Gastrocnemius medialis (tissue), 4 donors: ENCODE data around the gene MRPL2. TPM values are rescaled to one million over a fixed set of nuclear protein-coding genes. Genes with fewer than 3 reads are reported as not detected.
"Not testable (repeated sequence)": the region's sequence is repeated elsewhere in the genome, so short reads cannot be mapped to it uniquely, and the experiment has no call there.

Experiments used
- ATAC-seq, 2 donors: fragments of 150-250 bp; one replicate each; pipeline ENCODE4 v1.9.1; 2016
- DNase-seq, 2 donors: peaks; one replicate each; pipeline ENCODE4 v3.0.0-alpha.2; 2019
- H3K27ac ChIP-seq, 4 donors: fragments of 200-600 bp; sonication (generic); 1 replicate in 1 of 4; 2 replicates in 3 of 4; pipeline ENCODE4 v1.5.1; 2016 to 2018; ENCODE audit warnings: mild to moderate bottlenecking in 2 of 4, moderate library complexity in 1 of 4
- H3K27me3 ChIP-seq, 3 donors: fragments of 200-600 bp; sonication (generic) in 2 of 3; 1 replicate in 1 of 3; 2 replicates in 2 of 3; pipeline versions ENCODE4 v1.5.1 to v1.6.0; 2016 to 2019; ENCODE audit warnings: mild to moderate bottlenecking in 1 of 3, moderate library complexity in 1 of 3
- H3K36me3 ChIP-seq, 2 donors: fragments of 200-600 bp; sonication (generic) in 1 of 2; one replicate each; pipeline ENCODE4 v1.5.1; 2017 to 2018
- H3K4me1 ChIP-seq, 2 donors: fragments of 200-600 bp; sonication (generic) in 1 of 2; one replicate each; pipeline ENCODE4 v1.5.1; 2016 to 2017; ENCODE audit warnings: mild to moderate bottlenecking in 2 of 2
- H3K4me3 ChIP-seq, 4 donors: fragments of 200-600 bp; sonication (generic) in 3 of 4; 1 replicate in 1 of 4; 2 replicates in 3 of 4; pipeline ENCODE4 v1.5.1; 2016 to 2019; ENCODE audit warnings: mild to moderate bottlenecking in 2 of 4
- H3K9me3 ChIP-seq, 3 donors: fragments of 200-600 bp; sonication (generic) in 2 of 3; 1 replicate in 1 of 3; 2 replicates in 2 of 3; pipeline ENCODE4 v1.5.1; 2016 to 2019
- CTCF ChIP-seq, 5 experiments: fragments of 450-650 bp in 3 of 5; fragments of 200-600 bp in 2 of 5; sonication (generic) in 2 of 5; IDR thresholded peaks in 4 of 5; conservative IDR thresholded peaks in 1 of 5; 1 replicate in 4 of 5; 2 replicates in 1 of 5; pipeline ENCODE4 v1.5.1; 2016 to 2019; ENCODE audit warnings: antibody characterized with exemption in 5 of 5, mild to moderate bottlenecking in 3 of 5, moderate library complexity in 3 of 5
- POLR2A ChIP-seq, 2 donors: fragments of 450-650 bp; IDR thresholded peaks; one replicate each; pipeline ENCODE4 v1.6.1; 2017; ENCODE audit warnings: antibody characterized with exemption in 2 of 2, mild to moderate bottlenecking in 2 of 2, moderate library complexity in 2 of 2
- in situ Hi-C, 4 donors: fragments of 200-750 bp; cut with MboI; loops; one replicate each; pipeline versions ENCODE4 v1.15.0 to v1.8.0; 2017; ENCODE audit warnings: low sequenced_read_pairs in 4 of 4
- intact Hi-C: fragments of 100-400 bp; cut with DNase I; formaldehyde crosslinking; loops from one replicate; pipeline ENCODE4 v1.15.1; 2023; ENCODE audit warnings: low total_unique reads
- total RNA-seq, 4 donors: library from RNA; depleted of rRNA; stranded (reverse); fragments of >200 nt; gene quantifications; one replicate each; pipeline versions ENCODE4 v1.1.0 to v1.2.3, GENCODE V29; 2016

Gene MRPL2
- total RNA-seq, 4 donors from 2014 or later: 34.1 to 64.9 (median 41.1) TPM

- no peak for ATAC-seq
These were observed 8.3 kb downstream of the MRPL2 start for GRCh38 chr6:43050981-43051380.

GRCh38 chr6:43047998-43048397, 11.2 kb downstream of the MRPL2 start:
- peaks cover 0 to 40% of the 10 kb centered on the region in 2 donors for H3K36me3 ChIP-seq
- in situ Hi-C loops: no loop called here
- no peak for ATAC-seq
- intact Hi-C loops: no loop called here
- no peak overlapping the region for H3K27ac ChIP-seq
- no peak overlapping the region for H3K4me3 ChIP-seq
- no peaks in the 10 kb centered on the region for H3K9me3 ChIP-seq
- H3K4me1 ChIP-seq: peaks cover 0 to 5% of the 10 kb centered on the region in 2 donors
- TF ChIP-seq POLR2A (IDR thresholded peaks at IDR 0.05): no peak
- TF ChIP-seq CTCF (IDR thresholded peaks at IDR 0.05 in 4 of 5, conservative IDR thresholded peaks at IDR 0.05 in 1 of 5): no peak
- no peak for DNase-seq
- H3K27me3 ChIP-seq: no peaks in the 10 kb centered on the region

More at GRCh38 chr6:43050981-43051380, 8.3 kb downstream of the MRPL2 start:
- Histone ChIP-seq H3K4me1 (peaks cover 7 to 14% of the 10 kb centered on the region in 2 donors), H3K4me3 (no peak overlapping the region), H3K36me3 (peaks cover 0 to 29% of the 10 kb centered on the region in 2 donors), H3K27ac (no peak overlapping the region), H3K27me3 (no peaks in the 10 kb centered on the region), H3K9me3 (no peaks in the 10 kb centered on the region)
- no peak for DNase-seq
- no peak for TF ChIP-seq POLR2A (IDR thresholded peaks at IDR 0.05)
- TF ChIP-seq CTCF (IDR thresholded peaks at IDR 0.05 in 4 of 5, conservative IDR thresholded peaks at IDR 0.05 in 1 of 5): no peak
- in situ Hi-C loops (no loop called here), intact Hi-C loops (loop anchor here (10.0 kb wide), 1 partner anchor 306 kb away; the partner anchor contains the start of gene TBCC)

GRCh38 chr6:43045371-43045930, 13.8 kb downstream of the MRPL2 start:
- in situ Hi-C loops: no loop called here
- Histone ChIP-seq H3K9me3 (no peaks in the 10 kb centered on the region), H3K36me3 (peaks cover 0 to 48% of the 10 kb centered on the region in 2 donors), H3K27me3 (no peaks in the 10 kb centered on the region), H3K4me3 (no peak overlapping the region), H3K4me1 (no peaks in the 10 kb centered on the region), H3K27ac (no peak overlapping the region)
- no peak for ATAC-seq
- intact Hi-C loops: no loop called here
- DNase-seq: no peak
- TF ChIP-seq CTCF (IDR thresholded peaks at IDR 0.05 in 4 of 5, conservative IDR thresholded peaks at IDR 0.05 in 1 of 5) (no peak), POLR2A (IDR thresholded peaks at IDR 0.05) (no peak)

GRCh38 chr6:43043310-43043709, 15.9 kb downstream of the MRPL2 start:
- Histone ChIP-seq H3K27me3 (no peaks in the 10 kb centered on the region), H3K4me3 (no peak overlapping the region), H3K4me1 (peaks cover 0 to 4% of the 10 kb centered on the region in 2 donors), H3K9me3 (no peaks in the 10 kb centered on the region), H3K27ac (no peak overlapping the region), H3K36me3 (peaks cover 0 to 50% of the 10 kb centered on the region in 2 donors)
- TF ChIP-seq CTCF (IDR thresholded peaks at IDR 0.05 in 4 of 5, conservative IDR thresholded peaks at IDR 0.05 in 1 of 5): no peak
- no peak for TF ChIP-seq POLR2A (IDR thresholded peaks at IDR 0.05)
- in situ Hi-C loops: no loop called here
- ATAC-seq (no peak), DNase-seq (no peak)
- intact Hi-C loops: no loop called here

- Histone ChIP-seq H3K36me3 (peaks cover 0 to 49% of the 10 kb centered on the region in 2 donors), H3K4me1 (peaks cover 9 to 11% of the 10 kb centered on the region in 2 donors)
- intact Hi-C loops, H3K27ac ChIP-seq, H3K4me3 ChIP-seq, H3K9me3 ChIP-seq, ATAC-seq, DNase-seq, H3K27me3 ChIP-seq, in situ Hi-C loops: not testable (repeated sequence)
These were observed 17.8 kb downstream of the MRPL2 start for GRCh38 chr6:43041475-43041874.
